Mucosa of descending colon (tissue), 3 donors: ENCODE results near the gene DHX16. TPM values are rescaled to one million over a fixed set of nuclear protein-coding genes. Genes with fewer than 3 reads are reported as not detected.
"Not testable (repeated sequence)": the region's sequence is repeated elsewhere in the genome, so short reads cannot be mapped to it uniquely, and the experiment has no call there.

ENCODE experiments used
- ATAC-seq: fragments of 200-7000 bp; cut with Tn5 transposase; one replicate; pipeline ENCODE4 v1.9.1; 2020; ENCODE audit warnings: mild to moderate bottlenecking, moderate library complexity
- DNase-seq, 3 donors: peaks; one replicate each; pipeline ENCODE4 v3.0.0-alpha.2; 2020
- H3K36me3 ChIP-seq: fragments of 200-600 bp; one replicate; pipeline ENCODE4 v1.8.0; 2021; ENCODE audit warnings: low read depth, mild to moderate bottlenecking
- H3K4me1 ChIP-seq: fragments of 200-600 bp; one replicate; pipeline ENCODE4 v1.8.0; 2021; ENCODE audit warnings: low read depth, mild to moderate bottlenecking
- H3K4me3 ChIP-seq: fragments of 200-600 bp; one replicate; pipeline ENCODE4 v1.8.0; 2021; ENCODE audit warnings: mild to moderate bottlenecking
- H3K9me3 ChIP-seq: fragments of 200-600 bp; one replicate; pipeline ENCODE4 v1.8.0; 2021; ENCODE audit warnings: mild to moderate bottlenecking
- intact Hi-C, 2 donors: fragments of 100-400 bp; cut with DNase I in 1 of 2; cut with micrococcal nuclease in 1 of 2; formaldehyde crosslinking; loops; one replicate each; pipeline versions ENCODE4 v1.11.0 to v1.11.1; 2022; cut with DNase I, micrococcal nuclease
- total RNA-seq, 3 donors: library from RNA; stranded (reverse); fragmentation: NEBNext Ultra II Directional in 2 of 3; extraction: Animal tissue kit (Norgen Biotek cat#: 25700) in 2 of 3; gene quantifications; one replicate each; pipeline versions ENCODE4 v1.2.1 to v1.2.4, GENCODE V29; 2021 to 2023
- TF ChIP-seq, protein P1 (sequence below): fragments of 200-600 bp; IDR thresholded peaks from one replicate; pipeline ENCODE4 v1.8.0; 2022; ENCODE audit warnings: antibody characterized with exemption, mild to moderate bottlenecking
- donor health status: DM: no; HTN: no; CAD: no; lungs with moderate emphysema.
- donor health status: DM: no; HTN: no; CAD: no.
- donor health status: DM: no; HTN: yes; CAD: no.

The DHX16 gene
- total RNA-seq, 3 donors from 2014 or later = 31.0 to 36.2 (median 36.0) TPM

DNA sequence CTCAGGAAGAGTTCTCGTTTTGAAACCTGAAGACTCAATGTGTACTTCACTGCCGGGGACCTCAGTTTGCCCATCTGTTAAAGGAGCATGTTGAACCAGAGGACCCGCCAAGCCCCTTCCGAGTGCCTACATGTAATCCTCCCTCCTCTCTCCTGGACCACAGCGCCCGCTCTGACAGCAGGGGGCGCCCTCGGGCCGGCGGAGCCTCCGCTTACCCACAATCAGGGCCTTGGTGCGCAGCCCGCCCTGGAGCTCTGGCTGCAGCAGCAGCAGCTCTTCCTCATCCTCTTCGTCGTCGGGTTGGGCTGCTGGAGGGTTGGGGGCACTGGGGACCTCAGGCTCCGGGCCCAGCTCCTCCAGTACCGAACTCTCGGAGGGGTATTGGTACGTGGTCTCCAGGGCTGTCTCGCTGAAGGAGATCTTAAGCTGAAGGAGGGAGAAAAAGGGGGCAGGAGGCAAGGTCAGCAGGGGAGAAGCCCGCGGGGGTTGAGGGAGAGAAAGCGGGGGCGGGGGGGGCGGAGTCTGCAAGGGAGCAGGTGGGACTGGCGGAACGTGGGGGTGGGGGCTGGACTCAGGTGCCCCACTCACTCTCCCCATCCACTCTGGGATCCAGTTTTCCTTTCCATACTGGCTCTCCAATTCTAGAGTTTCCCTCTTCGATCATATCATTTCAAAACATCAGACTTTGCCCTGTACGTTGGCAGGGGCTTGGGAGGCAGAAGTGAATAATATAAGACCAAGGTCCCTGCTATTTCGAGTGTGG, 6.3 kb upstream of the DHX16 start:
- no peak overlapping the region for H3K4me3 ChIP-seq
- DNase-seq = peak; percentile 88 to 93 (median 93)
- peak; percentile 87 for ATAC-seq
- intact Hi-C loops = loop anchor here in 1 of 2 donors (2.0 kb wide), 1 partner anchor 44 kb away; no protein-coding TSS in a partner anchor
- TF ChIP-seq, protein P1, sequence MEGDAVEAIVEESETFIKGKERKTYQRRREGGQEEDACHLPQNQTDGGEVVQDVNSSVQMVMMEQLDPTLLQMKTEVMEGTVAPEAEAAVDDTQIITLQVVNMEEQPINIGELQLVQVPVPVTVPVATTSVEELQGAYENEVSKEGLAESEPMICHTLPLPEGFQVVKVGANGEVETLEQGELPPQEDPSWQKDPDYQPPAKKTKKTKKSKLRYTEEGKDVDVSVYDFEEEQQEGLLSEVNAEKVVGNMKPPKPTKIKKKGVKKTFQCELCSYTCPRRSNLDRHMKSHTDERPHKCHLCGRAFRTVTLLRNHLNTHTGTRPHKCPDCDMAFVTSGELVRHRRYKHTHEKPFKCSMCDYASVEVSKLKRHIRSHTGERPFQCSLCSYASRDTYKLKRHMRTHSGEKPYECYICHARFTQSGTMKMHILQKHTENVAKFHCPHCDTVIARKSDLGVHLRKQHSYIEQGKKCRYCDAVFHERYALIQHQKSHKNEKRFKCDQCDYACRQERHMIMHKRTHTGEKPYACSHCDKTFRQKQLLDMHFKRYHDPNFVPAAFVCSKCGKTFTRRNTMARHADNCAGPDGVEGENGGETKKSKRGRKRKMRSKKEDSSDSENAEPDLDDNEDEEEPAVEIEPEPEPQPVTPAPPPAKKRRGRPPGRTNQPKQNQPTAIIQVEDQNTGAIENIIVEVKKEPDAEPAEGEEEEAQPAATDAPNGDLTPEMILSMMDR = peak; percentile 93
- peaks cover 17% of the 10 kb centered on the region for H3K4me1 ChIP-seq
- H3K9me3 ChIP-seq = no peaks in the 10 kb centered on the region
- no peaks in the 10 kb centered on the region for H3K36me3 ChIP-seq

DNA sequence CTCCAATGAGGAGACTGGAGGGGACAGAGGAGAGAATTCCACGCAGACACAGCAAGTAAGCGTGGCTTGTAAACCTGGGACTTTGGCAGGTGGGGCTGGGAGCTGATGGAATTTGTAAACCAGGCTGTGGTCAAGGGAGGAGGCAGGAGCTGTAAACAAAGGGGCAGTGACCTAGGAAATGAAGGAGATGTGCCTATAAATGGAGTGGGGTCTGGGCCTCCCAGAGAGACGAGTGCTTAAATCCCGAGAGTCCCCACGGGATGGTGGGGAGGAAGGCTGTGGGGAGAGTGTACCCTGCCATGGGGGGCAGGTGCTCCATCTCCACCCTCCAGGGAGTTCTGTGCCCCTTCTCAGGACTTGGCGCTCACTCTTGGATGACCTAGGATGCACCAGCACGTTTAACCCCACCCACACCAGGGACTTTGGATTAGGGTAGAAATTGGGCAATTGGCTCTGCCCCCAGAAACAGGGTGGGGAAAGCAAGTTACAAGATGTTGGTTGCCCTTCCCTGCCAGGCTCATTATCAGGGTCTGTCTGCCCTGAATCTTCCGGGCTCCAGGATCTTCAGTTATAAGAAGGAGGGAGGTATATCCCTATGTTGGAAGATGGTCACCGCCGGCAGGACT, 4.0 kb upstream of the DHX16 start:
- intact Hi-C loops = no loop called here

DNA sequence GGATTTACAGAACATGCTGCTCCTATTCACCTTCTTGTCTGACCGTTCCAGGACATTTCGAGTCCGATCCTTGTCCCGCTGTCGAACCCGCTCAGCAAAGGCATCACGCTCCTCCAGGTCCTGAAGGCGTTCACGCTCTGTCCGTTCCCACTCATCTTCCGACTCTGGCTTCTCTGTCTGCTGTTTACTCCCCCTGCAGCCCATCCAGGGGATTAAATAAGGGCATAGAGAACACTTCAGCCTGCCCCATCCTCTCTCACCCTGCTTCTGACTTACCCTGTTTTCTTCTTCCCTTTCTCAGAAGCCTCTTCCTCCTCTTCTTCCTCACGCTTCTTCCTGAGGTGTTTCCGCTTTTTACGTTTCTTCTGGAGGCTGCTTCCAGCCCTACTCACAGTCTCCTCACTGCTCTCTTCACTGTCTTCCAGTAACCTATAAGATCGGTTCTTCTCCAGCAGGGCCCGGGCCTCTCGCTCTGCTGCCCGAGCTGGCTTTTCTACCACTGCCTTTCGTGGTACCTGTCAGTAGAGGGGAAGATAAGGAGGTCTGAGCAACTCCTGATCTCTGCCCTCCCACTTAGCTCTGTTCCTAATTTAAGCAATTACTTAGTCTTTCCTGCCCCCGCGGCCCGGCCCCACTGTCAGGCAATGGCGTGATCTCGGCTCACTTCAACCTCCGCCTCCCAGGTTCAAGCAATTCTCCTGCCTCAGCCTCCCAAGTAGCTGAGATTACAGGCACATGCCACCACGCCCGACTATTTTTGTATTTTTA, 1.9 kb downstream of the DHX16 start:
- intact Hi-C loops = no loop called here
- H3K9me3 ChIP-seq = no peaks in the 10 kb centered on the region
- H3K4me1 ChIP-seq = peaks cover 9% of the 10 kb centered on the region
- TF ChIP-seq, protein P1 = no peak
- DNase-seq = no peak
- H3K36me3 ChIP-seq = peaks cover 5% of the 10 kb centered on the region
- H3K4me3 ChIP-seq = no peak overlapping the region
- no peak for ATAC-seq

More for the DNA sequence above, 4.0 kb upstream of the DHX16 start:
- no peak overlapping the region for H3K4me3 ChIP-seq
- ATAC-seq (no peak), DNase-seq (peak in 1 of 3 donors; percentile 27)
- H3K4me1 ChIP-seq = peaks cover 16% of the 10 kb centered on the region
- TF ChIP-seq, protein P1 = no peak
- H3K36me3 ChIP-seq = no peaks in the 10 kb centered on the region
- no peaks in the 10 kb centered on the region for H3K9me3 ChIP-seq

DNA sequence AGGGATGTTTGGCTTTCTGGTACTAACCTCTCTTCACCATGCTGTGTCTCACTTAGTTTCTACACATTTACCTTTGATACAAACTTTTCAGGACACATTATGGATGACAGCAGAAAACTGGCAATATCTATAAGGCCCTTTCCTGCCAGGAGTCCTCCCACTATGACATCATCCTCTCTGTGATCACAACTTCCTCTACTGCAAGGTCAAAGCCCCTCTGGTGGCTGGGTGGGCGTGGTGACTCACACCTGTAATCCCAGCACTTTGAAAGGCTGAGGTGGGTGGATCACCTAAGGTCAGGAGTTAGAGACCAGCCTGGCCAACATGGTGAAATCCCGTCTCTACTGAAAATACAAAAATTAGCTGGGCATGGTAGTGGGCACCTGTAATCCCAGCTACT, 6.5 kb downstream of the DHX16 start:
- ATAC-seq, DNase-seq, H3K4me3 ChIP-seq, H3K4me1 ChIP-seq, intact Hi-C loops, H3K9me3 ChIP-seq: not testable (repeated sequence)
- peaks cover 21% of the 10 kb centered on the region for H3K36me3 ChIP-seq

DNA sequence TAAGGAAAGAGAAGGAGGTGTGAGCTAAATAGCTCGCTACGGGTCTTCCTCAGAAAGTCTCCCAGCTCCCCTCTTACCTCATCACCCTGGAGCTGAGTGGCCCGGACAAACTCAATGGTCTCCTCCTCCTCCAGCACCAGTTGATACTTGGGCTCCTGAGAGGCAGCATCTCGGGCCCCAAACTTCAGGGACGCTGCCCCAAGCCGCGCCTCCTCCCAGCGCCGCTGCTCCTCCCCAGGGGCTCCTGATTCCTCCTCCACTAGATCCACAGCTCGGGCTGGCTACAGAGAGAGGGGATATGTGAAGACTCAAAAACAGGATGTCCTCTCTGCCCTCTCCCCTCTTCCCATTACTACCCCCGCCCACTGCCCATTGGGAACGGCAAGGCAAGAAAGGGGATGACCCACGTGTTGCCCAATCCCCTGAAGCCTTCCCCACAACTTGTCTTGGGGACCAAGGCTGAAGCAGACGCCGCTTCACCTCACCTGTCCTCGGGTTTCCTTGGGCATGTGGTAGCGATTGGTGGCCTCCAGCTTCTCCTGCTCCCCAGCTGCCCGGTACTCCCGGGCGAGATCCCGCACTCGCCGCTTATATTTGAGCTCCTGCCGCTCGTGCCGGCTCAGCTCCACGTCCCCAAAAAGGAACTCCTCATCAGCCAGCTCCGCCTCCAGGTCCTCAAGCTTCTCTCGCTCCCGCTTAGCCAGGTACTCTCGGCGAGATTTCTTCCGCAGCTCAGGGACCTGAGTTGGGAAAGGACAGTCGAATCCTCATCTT, 7.6 kb downstream of the DHX16 start:
- DNase-seq (no peak), ATAC-seq (no peak)
- Histone ChIP-seq H3K9me3 (no peaks in the 10 kb centered on the region), H3K36me3 (peaks cover 20% of the 10 kb centered on the region), H3K4me1 (no peaks in the 10 kb centered on the region), H3K4me3 (no peak overlapping the region)
- intact Hi-C loops = no loop called here
- TF ChIP-seq, protein P1 = no peak

DNA sequence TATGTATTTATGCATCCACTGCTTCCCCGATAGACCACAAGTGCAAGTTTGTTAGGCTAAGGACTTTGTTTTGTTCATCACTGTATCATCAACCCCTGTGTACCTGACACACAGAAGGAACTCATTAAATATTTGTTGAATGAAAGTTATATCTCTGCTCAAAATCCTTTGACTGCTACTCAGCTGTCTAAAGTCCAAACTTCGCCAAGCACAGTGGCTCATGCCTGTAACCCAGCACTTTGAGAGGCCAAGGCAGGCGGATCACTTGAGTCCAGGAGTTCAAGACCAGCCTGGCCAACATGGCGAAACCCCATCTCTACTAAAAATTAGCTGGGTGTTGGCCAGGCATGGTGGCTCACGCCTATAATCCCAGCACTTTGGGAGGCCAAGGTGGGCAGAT, 14.9 kb downstream of the DHX16 start:
- intact Hi-C loops, H3K4me3 ChIP-seq, ATAC-seq, H3K4me1 ChIP-seq, H3K9me3 ChIP-seq, DNase-seq: not testable (repeated sequence)
- peaks cover 12% of the 10 kb centered on the region for H3K36me3 ChIP-seq
